ENCODE results near the gene CBX3.
"Not testable (repeated sequence)": the region's sequence is repeated elsewhere in the genome, so short reads cannot be mapped to it uniquely, and the experiment has no call there.

CBX3 gene

GRCh38 chr7:26163804-26164203, 37.7 kb upstream of the CBX3 start:
- DNase-seq (ENCODE audit: low spot score in 2 of 2); H3K4me1 ChIP-seq; in situ Hi-C loops (cut with MboI; ENCODE audit: low sequenced_read_pairs); H3K4me3 ChIP-seq; H3K27me3 ChIP-seq (ENCODE audit: low read depth); H3K36me3 ChIP-seq (replicated peaks); H3K9me3 ChIP-seq: not testable (repeated sequence)

GRCh38 chr7:26165950-26166683, 35.4 kb upstream of the CBX3 start:
- DNase-seq (ENCODE audit: low spot score in 2 of 2): no peak
- H3K9me3 ChIP-seq: peaks cover 4% of the 10 kb centered on the region
- H3K27me3 ChIP-seq (ENCODE audit: low read depth): no peaks in the 10 kb centered on the region
- no peak overlapping the region for H3K4me3 ChIP-seq
- peaks cover 3% of the 10 kb centered on the region; the same call in 1 of the 2 replicates for H3K4me1 ChIP-seq
- in situ Hi-C loops (cut with MboI; ENCODE audit: low sequenced_read_pairs): no loop called here
- no peaks in the 10 kb centered on the region for H3K36me3 ChIP-seq (replicated peaks)

- in situ Hi-C loops (cut with MboI; ENCODE audit: low sequenced_read_pairs): no loop called here
- Histone ChIP-seq H3K4me3 (no peak overlapping the region), H3K9me3 (peaks cover 4% of the 10 kb centered on the region), H3K4me1 (peaks cover 3% of the 10 kb centered on the region; the same call in 1 of the 2 replicates), H3K36me3 (replicated peaks) (no peaks in the 10 kb centered on the region), H3K27me3 (ENCODE audit: low read depth) (no peaks in the 10 kb centered on the region)
- no peak for DNase-seq (ENCODE audit: low spot score in 2 of 2)
Measured at GRCh38 chr7:26166684-26167266, 34.8 kb upstream of the CBX3 start.

- in situ Hi-C loops (cut with MboI; ENCODE audit: low sequenced_read_pairs): no loop called here
- no peak for DNase-seq (ENCODE audit: low spot score in 2 of 2)
- H3K36me3 ChIP-seq (replicated peaks): no peaks in the 10 kb centered on the region
- peaks cover 4% of the 10 kb centered on the region for H3K9me3 ChIP-seq
- H3K27me3 ChIP-seq (ENCODE audit: low read depth): no peaks in the 10 kb centered on the region
- H3K4me1 ChIP-seq: peaks cover 3% of the 10 kb centered on the region; the same call in 1 of the 2 replicates
- H3K4me3 ChIP-seq: no peak overlapping the region
Measured at GRCh38 chr7:26167303-26167934, 34.1 kb upstream of the CBX3 start.

- no peaks in the 10 kb centered on the region for H3K27me3 ChIP-seq (ENCODE audit: low read depth)
- H3K36me3 ChIP-seq (replicated peaks): no peaks in the 10 kb centered on the region
- no peak overlapping the region for H3K4me3 ChIP-seq
- peaks cover 4% of the 10 kb centered on the region for H3K9me3 ChIP-seq
- peaks cover 3% of the 10 kb centered on the region; the same call in 1 of the 2 replicates for H3K4me1 ChIP-seq
- in situ Hi-C loops (cut with MboI; ENCODE audit: low sequenced_read_pairs): no loop called here
- DNase-seq (ENCODE audit: low spot score in 2 of 2): no peak
Measured at GRCh38 chr7:26168458-26169023, 33.0 kb upstream of the CBX3 start.

- Histone ChIP-seq H3K4me1 (peaks cover 3% of the 10 kb centered on the region; the same call in 1 of the 2 replicates), H3K9me3 (no peaks in the 10 kb centered on the region), H3K4me3 (no peak overlapping the region), H3K27me3 (ENCODE audit: low read depth) (no peaks in the 10 kb centered on the region), H3K36me3 (replicated peaks) (no peaks in the 10 kb centered on the region)
- DNase-seq (ENCODE audit: low spot score in 2 of 2): no peak
- in situ Hi-C loops (cut with MboI; ENCODE audit: low sequenced_read_pairs): no loop called here
Measured at GRCh38 chr7:26169271-26169670, 32.3 kb upstream of the CBX3 start.

- no peak overlapping the region for H3K4me3 ChIP-seq
- H3K4me1 ChIP-seq: peaks cover 2% of the 10 kb centered on the region; the same call in 1 of the 2 replicates
- no peaks in the 10 kb centered on the region for H3K27me3 ChIP-seq (ENCODE audit: low read depth)
- no peak for DNase-seq (ENCODE audit: low spot score in 2 of 2)
- in situ Hi-C loops (cut with MboI; ENCODE audit: low sequenced_read_pairs): no loop called here
- no peaks in the 10 kb centered on the region for H3K36me3 ChIP-seq (replicated peaks)
- no peaks in the 10 kb centered on the region; the same call in 1 of the 2 replicates for H3K9me3 ChIP-seq
Measured at GRCh38 chr7:26170663-26171062, 30.9 kb upstream of the CBX3 start.

GRCh38 chr7:26171601-26172000, 29.9 kb upstream of the CBX3 start:
- DNase-seq (ENCODE audit: low spot score in 2 of 2): no peak
- no peak overlapping the region for H3K4me3 ChIP-seq
- in situ Hi-C loops (cut with MboI; ENCODE audit: low sequenced_read_pairs): no loop called here
- no peaks in the 10 kb centered on the region for H3K27me3 ChIP-seq (ENCODE audit: low read depth)
- H3K36me3 ChIP-seq (replicated peaks): no peaks in the 10 kb centered on the region
- no peaks in the 10 kb centered on the region; the same call in 1 of the 2 replicates for H3K9me3 ChIP-seq
- H3K4me1 ChIP-seq: no peaks in the 10 kb centered on the region

- Histone ChIP-seq H3K36me3 (replicated peaks) (no peaks in the 10 kb centered on the region), H3K4me3 (no peak overlapping the region), H3K9me3 (no peaks in the 10 kb centered on the region; the same call in 1 of the 2 replicates), H3K27me3 (ENCODE audit: low read depth) (no peaks in the 10 kb centered on the region), H3K4me1 (no peaks in the 10 kb centered on the region)
- no peak for DNase-seq (ENCODE audit: low spot score in 2 of 2)
- in situ Hi-C loops (cut with MboI; ENCODE audit: low sequenced_read_pairs): no loop called here
Measured at GRCh38 chr7:26172048-26172447, 29.5 kb upstream of the CBX3 start.

GRCh38 chr7:26175903-26176302, 25.6 kb upstream of the CBX3 start:
- H3K36me3 ChIP-seq (replicated peaks); H3K4me1 ChIP-seq; DNase-seq (ENCODE audit: low spot score in 2 of 2); H3K27me3 ChIP-seq (ENCODE audit: low read depth); H3K9me3 ChIP-seq; H3K4me3 ChIP-seq: not testable (repeated sequence)
- in situ Hi-C loops (cut with MboI; ENCODE audit: low sequenced_read_pairs): loop anchor here (25.0 kb wide), 1 partner anchor 289 kb away; no protein-coding TSS in a partner anchor

- not testable (repeated sequence) for H3K4me3 ChIP-seq; H3K4me1 ChIP-seq; H3K9me3 ChIP-seq; H3K36me3 ChIP-seq (replicated peaks); DNase-seq (ENCODE audit: low spot score in 2 of 2); H3K27me3 ChIP-seq (ENCODE audit: low read depth)
- in situ Hi-C loops (cut with MboI; ENCODE audit: low sequenced_read_pairs): loop anchor here (25.0 kb wide), 1 partner anchor 289 kb away; no protein-coding TSS in a partner anchor
Measured at GRCh38 chr7:26176696-26177095, 24.8 kb upstream of the CBX3 start.

- H3K4me3 ChIP-seq; H3K27me3 ChIP-seq (ENCODE audit: low read depth); H3K36me3 ChIP-seq (replicated peaks); DNase-seq (ENCODE audit: low spot score in 2 of 2); H3K4me1 ChIP-seq; H3K9me3 ChIP-seq: not testable (repeated sequence)
- in situ Hi-C loops (cut with MboI; ENCODE audit: low sequenced_read_pairs): loop anchor here (25.0 kb wide), 1 partner anchor 290 kb away; no protein-coding TSS in a partner anchor
Measured at GRCh38 chr7:26177269-26177668, 24.3 kb upstream of the CBX3 start.

- H3K9me3 ChIP-seq: no peaks in the 10 kb centered on the region; the same call in 1 of the 2 replicates
- no peaks in the 10 kb centered on the region for H3K27me3 ChIP-seq (ENCODE audit: low read depth)
- no peak overlapping the region for H3K4me3 ChIP-seq
- no peaks in the 10 kb centered on the region for H3K36me3 ChIP-seq (replicated peaks)
- in situ Hi-C loops (cut with MboI; ENCODE audit: low sequenced_read_pairs): loop anchor here (25.0 kb wide), 1 partner anchor 291 kb away; no protein-coding TSS in a partner anchor
- DNase-seq (ENCODE audit: low spot score in 2 of 2): no peak
- no peaks in the 10 kb centered on the region for H3K4me1 ChIP-seq
Measured at GRCh38 chr7:26178272-26178960, 23.1 kb upstream of the CBX3 start.

All from HAP-1 (cell line).